IPS-11a (cell line): ENCODE measurements around the gene KIAA1958.
"Not testable (repeated sequence)": the region's sequence is repeated elsewhere in the genome, so short reads cannot be mapped to it uniquely, and the experiment has no call there.

ENCODE experiments used
- H3K4me3 ChIP-seq: one replicate; pipeline ENCODE4 v1.5.1; 2013; ENCODE audit warnings: low read depth, low read length, control low read depth

KIAA1958 gene

DNA sequence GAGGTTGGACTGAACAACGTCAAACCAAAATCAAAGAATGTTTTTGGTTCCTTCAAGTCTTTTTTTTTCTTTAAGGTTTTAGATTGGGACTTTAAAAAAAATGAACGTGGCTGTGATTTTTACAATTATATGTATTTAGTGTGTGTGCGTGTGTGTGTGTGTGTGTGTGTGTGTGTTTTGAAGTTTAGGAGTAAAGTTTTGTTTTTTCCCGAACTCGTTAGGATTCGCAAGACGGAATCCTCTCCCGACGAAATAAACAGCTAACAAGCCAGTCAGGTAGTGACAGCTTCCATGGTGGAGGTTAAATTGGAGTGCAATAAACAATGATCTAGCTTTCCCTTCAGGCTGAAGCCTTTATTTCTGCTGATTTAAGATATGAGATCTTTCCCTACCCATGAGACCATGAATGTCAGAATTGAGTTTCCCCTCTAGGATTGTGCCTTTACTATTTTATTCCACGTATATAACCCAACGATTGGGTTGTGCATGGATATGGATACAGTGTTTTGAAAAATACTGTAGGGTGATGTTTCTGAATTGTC, 1.2 kb downstream of the KIAA1958 start:
- H3K4me3 ChIP-seq, result peak overlapping the region; percentile 84

DNA sequence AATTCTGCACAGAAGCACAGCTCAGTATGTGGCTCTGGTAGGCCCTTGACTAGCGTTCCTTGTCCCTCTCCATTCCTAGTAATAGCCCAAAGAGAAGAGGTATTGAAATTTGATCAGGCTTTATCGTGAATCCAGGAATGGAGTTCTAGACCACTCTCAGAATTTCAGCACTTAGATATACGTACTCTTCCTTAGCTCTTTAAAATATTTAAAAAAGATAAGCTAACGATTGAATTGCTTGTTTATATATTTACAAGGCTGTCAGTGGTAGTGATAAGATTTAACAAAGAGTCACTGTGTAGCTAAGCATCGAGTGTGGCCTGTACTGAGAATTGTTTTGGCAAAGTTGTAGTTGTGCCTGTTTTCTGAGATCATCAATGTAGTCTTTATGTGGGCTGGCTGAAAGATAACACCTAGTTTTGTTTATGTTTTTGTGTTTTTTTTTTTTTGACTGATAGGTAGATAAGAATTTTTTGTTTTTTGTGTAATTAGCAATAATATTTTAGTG, 2.5 kb downstream of the KIAA1958 start:
- no peak overlapping the region for H3K4me3 ChIP-seq

DNA sequence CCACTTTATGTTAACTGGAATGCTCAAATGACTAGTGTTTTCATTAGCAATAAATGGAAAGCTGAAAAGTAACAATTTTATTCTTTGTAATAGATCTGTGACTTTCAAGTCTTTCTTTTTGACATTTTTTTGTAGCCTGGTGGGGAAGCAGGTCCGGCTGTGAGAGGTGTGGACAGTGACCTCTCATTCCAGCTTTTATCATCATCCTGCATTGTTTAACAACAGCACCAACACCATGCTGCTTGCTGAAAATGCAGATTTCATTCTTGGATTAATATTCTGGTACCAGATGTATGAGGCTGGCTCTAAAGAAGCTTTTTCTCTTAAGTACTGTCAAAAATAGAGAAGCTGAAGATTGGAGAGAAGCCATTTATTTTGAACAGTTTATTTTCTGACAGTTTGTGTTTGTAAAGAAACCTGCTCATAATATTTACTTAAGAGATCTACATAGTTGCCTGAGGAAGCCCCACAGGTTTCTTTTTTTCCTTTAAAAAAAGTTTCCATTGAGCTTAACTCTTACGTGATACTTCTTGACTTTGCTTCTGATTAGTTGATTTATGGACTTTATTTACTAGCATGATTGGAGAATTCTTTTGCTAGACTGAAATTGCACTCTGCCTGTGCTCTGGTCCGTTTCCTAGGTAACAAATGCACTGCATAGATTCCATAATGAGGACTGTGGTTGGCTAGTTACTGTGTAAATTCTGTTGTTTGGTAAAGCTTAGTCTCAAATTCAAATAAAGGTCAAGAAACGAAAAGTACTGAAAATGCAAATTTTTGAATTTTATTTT, 3.4 kb downstream of the KIAA1958 start:
- H3K4me3 ChIP-seq, result no peak overlapping the region

GRCh38 chr9:112493393-112494137, 6.9 kb downstream of the KIAA1958 start:
- no peak overlapping the region for H3K4me3 ChIP-seq

DNA sequence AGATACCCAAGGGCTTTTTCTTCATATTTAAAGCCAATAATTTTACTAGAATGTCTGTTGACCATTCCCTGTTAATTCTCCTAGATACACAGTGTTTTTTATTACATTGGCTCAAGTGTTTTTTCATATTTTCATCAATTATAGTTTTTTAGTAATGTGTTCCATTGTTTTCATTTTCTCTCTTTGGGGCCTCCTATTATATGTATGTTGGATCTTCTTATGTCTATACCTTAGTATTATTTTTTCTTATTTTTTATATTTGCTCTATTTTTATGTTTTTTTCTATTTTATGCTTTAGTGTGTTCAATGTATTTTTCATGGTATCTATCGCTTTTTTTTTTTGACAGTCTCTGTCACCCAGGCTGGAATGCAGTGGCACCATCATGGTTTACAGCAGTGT, 7.5 kb downstream of the KIAA1958 start:
- H3K4me3 ChIP-seq, result no peak overlapping the region

DNA sequence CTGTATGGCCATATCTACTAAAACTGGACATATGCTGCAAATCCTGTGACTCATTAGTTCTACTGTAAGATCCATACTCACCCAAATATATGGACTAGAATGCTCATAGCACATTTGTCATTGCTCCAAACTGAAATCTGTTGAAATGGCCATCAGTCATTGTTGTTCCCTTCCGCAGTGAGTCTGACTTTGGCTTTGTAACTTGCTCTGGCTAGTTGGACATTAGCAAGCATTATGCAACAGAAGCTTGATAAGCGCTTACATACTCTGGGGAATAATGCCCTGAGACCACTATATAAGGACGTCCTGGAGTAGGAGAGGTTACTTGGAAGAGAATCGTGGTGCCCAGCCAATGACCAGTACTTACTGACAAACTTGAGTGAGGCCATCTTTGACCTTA, 9.0 kb downstream of the KIAA1958 start:
- no peak overlapping the region for H3K4me3 ChIP-seq

DNA sequence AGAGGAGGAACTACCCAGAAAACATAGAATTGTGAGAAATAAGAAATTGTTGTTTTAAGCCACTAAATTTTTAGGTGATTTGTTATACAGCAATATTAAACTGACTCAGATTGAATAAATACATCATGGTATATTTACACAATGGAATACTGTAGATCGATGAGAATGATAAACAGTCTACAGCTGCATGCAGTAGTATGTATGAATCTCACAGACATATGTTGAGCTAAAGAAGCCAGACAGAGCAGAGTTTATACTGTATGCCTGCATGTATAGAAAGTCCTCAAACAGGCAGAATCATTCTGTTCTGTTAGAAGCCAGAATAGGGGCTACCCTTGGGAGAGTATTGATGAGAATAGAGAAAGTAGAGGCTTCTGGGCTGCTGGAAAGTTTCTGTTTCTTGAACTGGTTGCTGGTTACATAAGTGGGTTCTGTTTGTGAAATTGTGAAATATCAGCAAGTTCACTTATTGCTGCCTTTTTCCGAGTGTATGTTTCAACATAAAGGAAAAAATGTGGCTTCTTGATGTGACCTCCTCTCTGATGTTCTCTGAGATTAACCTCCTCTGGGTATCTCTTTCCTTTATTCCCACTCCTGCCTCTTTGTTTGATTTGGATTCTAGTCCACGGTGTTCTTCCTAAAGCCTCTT, 9.6 kb downstream of the KIAA1958 start:
- no peak overlapping the region for H3K4me3 ChIP-seq

- no peak overlapping the region for H3K4me3 ChIP-seq
Measured at GRCh38 chr9:112500842-112501241, 14.2 kb downstream of the KIAA1958 start.

- no peak overlapping the region for H3K4me3 ChIP-seq
Measured at GRCh38 chr9:112501287-112501686, 14.7 kb downstream of the KIAA1958 start.

GRCh38 chr9:112502175-112502946, 15.7 kb downstream of the KIAA1958 start:
- no peak overlapping the region for H3K4me3 ChIP-seq

GRCh38 chr9:112503170-112503569, 16.5 kb downstream of the KIAA1958 start:
- H3K4me3 ChIP-seq, result no peak overlapping the region

GRCh38 chr9:112505086-112505485, 18.5 kb downstream of the KIAA1958 start:
- no peak overlapping the region for H3K4me3 ChIP-seq

DNA sequence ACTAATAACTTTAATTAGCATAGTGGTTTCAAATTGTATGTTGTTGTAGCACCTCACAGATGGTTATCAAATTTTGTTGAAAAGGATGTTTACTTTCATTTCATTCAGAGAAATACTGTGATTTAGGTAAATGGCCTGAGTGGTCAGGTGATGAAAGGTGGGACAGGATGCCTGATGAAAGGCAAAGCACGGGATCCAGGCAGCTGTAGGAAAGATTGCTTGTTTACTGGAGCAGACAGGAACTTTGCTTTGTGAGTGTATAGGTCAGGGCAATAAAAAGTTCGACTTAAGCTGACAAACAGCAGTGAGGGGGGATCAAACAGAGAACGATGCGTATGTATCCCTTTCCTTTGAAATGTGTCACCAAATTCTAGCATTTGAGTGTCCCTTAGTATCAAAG, 19.0 kb downstream of the KIAA1958 start:
- H3K4me3 ChIP-seq, result no peak overlapping the region

GRCh38 chr9:112506571-112506970, 19.9 kb downstream of the KIAA1958 start:
- H3K4me3 ChIP-seq, result no peak overlapping the region

- no peak overlapping the region for H3K4me3 ChIP-seq
Measured at GRCh38 chr9:112507001-112507680, 20.5 kb downstream of the KIAA1958 start.

GRCh38 chr9:112508377-112508776, 21.8 kb downstream of the KIAA1958 start:
- H3K4me3 ChIP-seq, result no peak overlapping the region

GRCh38 chr9:112512377-112512776, 25.8 kb downstream of the KIAA1958 start:
- H3K4me3 ChIP-seq, result not testable (repeated sequence)

- H3K4me3 ChIP-seq, result no peak overlapping the region
Measured at GRCh38 chr9:112516769-112517168, 30.1 kb downstream of the KIAA1958 start.

- no peak overlapping the region for H3K4me3 ChIP-seq
Measured at GRCh38 chr9:112520069-112520468, 33.4 kb downstream of the KIAA1958 start.

GRCh38 chr9:112520656-112521055, 34.0 kb downstream of the KIAA1958 start:
- no peak overlapping the region for H3K4me3 ChIP-seq
